Pancreas (tissue), 10 donors: ENCODE measurements around the gene USP31. TPM values are rescaled to one million over a fixed set of nuclear protein-coding genes. Genes with fewer than 3 reads are reported as not detected.

Experiments used
- ATAC-seq, 4 donors: fragments of 200-7000 bp; cut with Tn5 transposase; one replicate each; pipeline versions ENCODE4 v1.8.0 to v1.9.1; 2020; ENCODE audit warnings: mild to moderate bottlenecking in 4 of 4, moderate library complexity in 4 of 4
- DNase-seq, 6 donors: peaks; one replicate each; pipeline ENCODE4 v3.0.0-alpha.2; 2020
- FAIRE-seq: peaks from 2 replicates; lab custom pipeline; 2012; peaks lifted over from hg19 to GRCh38; lab: Jason Lieb, UNC
- H3K27ac ChIP-seq, 4 donors: fragments of 200-600 bp; sonication (generic); 1 replicate in 3 of 4; 2 replicates in 1 of 4; pipeline versions ENCODE4 v1.5.0 to v1.8.0; 2020
- H3K27me3 ChIP-seq, 4 donors: fragments of 200-600 bp; one replicate each; pipeline ENCODE4 v1.8.0; 2021
- H3K36me3 ChIP-seq, 3 donors: fragments of 200-600 bp; sonication (generic) in 1 of 3; one replicate each; pipeline versions ENCODE4 v1.5.0 to v1.8.0; 2020 to 2021
- H3K4me1 ChIP-seq, 3 donors: fragments of 200-600 bp; one replicate each; pipeline ENCODE4 v1.8.0; 2021
- H3K4me3 ChIP-seq, 4 donors: fragments of 200-600 bp; sonication (generic) in 2 of 4; one replicate each; pipeline versions ENCODE4 v1.5.0 to v1.8.0; 2020 to 2021
- H3K9me3 ChIP-seq, 4 donors: fragments of 200-600 bp; one replicate each; pipeline ENCODE4 v1.8.0; 2021
- CTCF ChIP-seq, 4 donors: fragments of 200-600 bp; sonication (generic) in 3 of 4; IDR thresholded peaks; one replicate each; pipeline versions ENCODE4 v1.5.0 to v1.8.0; 2021; ENCODE audit warnings: antibody characterized with exemption in 4 of 4
- WGBS, 2 donors: extraction: QIAGEN DNeasy Blood & Tissue Kit; methylation state at CpG; one replicate each; pipeline ENCODE4 v1.1.7; 2013; 5-methylcytosine and 5-hydroxymethylcytosine counted together
- intact Hi-C, 3 donors: fragments of 100-400 bp; cut with DNase I; formaldehyde crosslinking; loops; one replicate each; pipeline versions ENCODE4 v1.11.1 to v1.14.2; 2022
- polyA plus RNA-seq, 2 donors: library from polyadenylated mRNA; stranded (reverse); fragments of 200-250 nt; gene quantifications; one replicate each; pipeline ENCODE4 v1.2.3, GENCODE V29; 2013
- total RNA-seq, 6 donors: library from RNA; stranded (reverse); fragmentation: NEBNext Ultra II Directional in 4 of 6; extraction: Animal tissue kit (Norgen Biotek cat#: 25700) in 4 of 6; gene quantifications; one replicate each; pipeline versions ENCODE4 v1.2.1 to v1.2.4, GENCODE V29; 2021 to 2023
- donor health status: healthy with polysubstance abuse.
- donor health status: DM: no; HTN: no; CAD: no; lungs with moderate emphysema.
- donor health status: DM: no; HTN: no; CAD: no.
- donor health status: control.
- donor health status: control.
- donor health status: Bipolar disorder and iron deficiency.
- donor health status: DM: yes; HTN: yes; CAD: no.
- donor health status: DM: no; HTN: no; CAD: no.
- donor health status: DM: no; HTN: no; CAD: no.
- donor health status: DM: yes; HTN: yes; CAD: no.

USP31 gene
- total and polyA plus RNA-seq, 8 donors: 1.9 to 10.0 (median 5.5) TPM

GRCh38 chr16:23045025-23045424 is 104.2 kb downstream of the USP31 start:
- intact Hi-C loops: no loop called here
- Histone ChIP-seq H3K9me3 (no peaks in the 10 kb centered on the region), H3K27ac (no peak overlapping the region), H3K4me3 (no peak overlapping the region), H3K4me1 (no peaks in the 10 kb centered on the region), H3K36me3 (no peaks in the 10 kb centered on the region), H3K27me3 (peaks cover 0 to 23% (median 0%) of the 10 kb centered on the region in 4 donors)
- FAIRE-seq (no peak), ATAC-seq (no peak), DNase-seq (no peak)
- WGBS, 2 donors: 31 to 35% methylated on average over 1 of the region's 1 CpG
- no peak for TF ChIP-seq CTCF (IDR thresholded peaks at IDR 0.05)

GRCh38 chr16:23040246-23040645 is 109.0 kb downstream of the USP31 start:
- WGBS, 2 donors: 76 to 78% methylated on average over 4 of the region's 4 CpGs
- no peaks in the 10 kb centered on the region for H3K36me3 ChIP-seq
- H3K27ac ChIP-seq: no peak overlapping the region
- ATAC-seq: no peak
- no peaks in the 10 kb centered on the region for H3K9me3 ChIP-seq
- no peak overlapping the region for H3K4me3 ChIP-seq
- H3K4me1 ChIP-seq: no peaks in the 10 kb centered on the region
- no peak for TF ChIP-seq CTCF (IDR thresholded peaks at IDR 0.05)
- FAIRE-seq: no peak
- peaks cover 0 to 4% (median 0%) of the 10 kb centered on the region in 4 donors for H3K27me3 ChIP-seq
- intact Hi-C loops: no loop called here
- DNase-seq: no peak

GRCh38 chr16:23039118-23039517 is 110.1 kb downstream of the USP31 start:
- H3K27me3 ChIP-seq: no peaks in the 10 kb centered on the region
- intact Hi-C loops: no loop called here
- no peak for ATAC-seq
- H3K27ac ChIP-seq: no peak overlapping the region
- H3K9me3 ChIP-seq: no peaks in the 10 kb centered on the region
- TF ChIP-seq CTCF (IDR thresholded peaks at IDR 0.05): no peak
- H3K36me3 ChIP-seq: no peaks in the 10 kb centered on the region
- WGBS, 2 donors: 50 to 54% methylated on average over 4 of the region's 4 CpGs
- FAIRE-seq: no peak
- no peaks in the 10 kb centered on the region for H3K4me1 ChIP-seq
- H3K4me3 ChIP-seq: no peak overlapping the region
- DNase-seq: no peak

DNA sequence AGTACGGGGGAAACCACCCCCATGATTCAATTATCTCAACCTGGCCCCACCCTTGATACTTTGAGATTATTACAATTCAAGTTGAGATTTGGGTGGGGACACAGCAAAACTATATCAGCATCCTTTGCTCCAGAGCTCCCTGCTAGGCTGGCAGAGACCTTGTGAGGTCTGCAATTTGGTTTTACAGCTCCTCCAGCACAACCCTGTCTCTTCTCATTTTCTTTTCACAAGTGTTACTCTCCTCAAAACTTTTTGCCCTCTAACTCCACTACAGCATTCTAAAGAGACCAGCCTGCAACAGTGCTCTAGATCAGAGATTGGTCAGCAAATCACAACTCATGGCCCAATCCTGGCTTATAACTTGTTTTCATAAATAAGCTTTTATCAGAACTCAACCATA is 114.0 kb downstream of the USP31 start:
- no peaks in the 10 kb centered on the region for H3K4me1 ChIP-seq
- TF ChIP-seq CTCF (IDR thresholded peaks at IDR 0.05): no peak
- no peaks in the 10 kb centered on the region for H3K27me3 ChIP-seq
- FAIRE-seq (no peak), DNase-seq (no peak), ATAC-seq (no peak)
- H3K9me3 ChIP-seq: no peaks in the 10 kb centered on the region
- intact Hi-C loops: no loop called here
- H3K36me3 ChIP-seq: no peaks in the 10 kb centered on the region
- H3K4me3 ChIP-seq: no peak overlapping the region
- WGBS, 2 donors: 0 to 6% methylated on average over 1 of the region's 1 CpG
- H3K27ac ChIP-seq: no peak overlapping the region

GRCh38 chr16:23031508-23032098 is 117.6 kb downstream of the USP31 start:
- no peaks in the 10 kb centered on the region for H3K27me3 ChIP-seq
- no peaks in the 10 kb centered on the region for H3K4me1 ChIP-seq
- ATAC-seq (no peak), FAIRE-seq (no peak), DNase-seq (no peak)
- H3K27ac ChIP-seq: no peak overlapping the region
- TF ChIP-seq CTCF (IDR thresholded peaks at IDR 0.05): no peak
- no peaks in the 10 kb centered on the region for H3K36me3 ChIP-seq
- H3K9me3 ChIP-seq: no peaks in the 10 kb centered on the region
- 42 to 59% methylated on average over 6 of the region's 6 CpGs for WGBS, 2 donors
- H3K4me3 ChIP-seq: no peak overlapping the region
- intact Hi-C loops: no loop called here
